ENCODE results near the gene IGLL5. TPM values are rescaled to one million over a fixed set of nuclear protein-coding genes. Genes with fewer than 3 reads are reported as not detected.
A peak's percentile ranks its signal among the peaks of the same experiment; 100 is the strongest.

Gene IGLL5
- total and polyA plus RNA-seq, 9 of the 15 experiments (the other 6 are each of a cell fraction or from before 2014, with no cell fraction given) = not detected

- no peak for TF ChIP-seq MAZ (CRISPR knock-in tag; conservative IDR thresholded peaks at IDR 0.05 in 1 of 2, IDR thresholded peaks at IDR 0.05 in 1 of 2)
- TF ChIP-seq ZNF699 (CRISPR knock-in tag; IDR thresholded peaks at IDR 0.05; ENCODE audit: insufficient replicate concordance) = no peak
- no peak for TF ChIP-seq PRDM10 (IDR thresholded peaks at IDR 0.05; ENCODE audit: partially characterized antibody)
- no peak for TF ChIP-seq ZNF717 (CRISPR knock-in tag; IDR thresholded peaks at IDR 0.05)
- TF ChIP-seq ZBTB40 (IDR thresholded peaks at IDR 0.05) = no peak
- peak; percentile 8; the same call in 1 of the 2 replicates for TF ChIP-seq ZBTB40 (CRISPR knock-in tag; IDR thresholded peaks at IDR 0.05)
- TF ChIP-seq, protein P1, sequence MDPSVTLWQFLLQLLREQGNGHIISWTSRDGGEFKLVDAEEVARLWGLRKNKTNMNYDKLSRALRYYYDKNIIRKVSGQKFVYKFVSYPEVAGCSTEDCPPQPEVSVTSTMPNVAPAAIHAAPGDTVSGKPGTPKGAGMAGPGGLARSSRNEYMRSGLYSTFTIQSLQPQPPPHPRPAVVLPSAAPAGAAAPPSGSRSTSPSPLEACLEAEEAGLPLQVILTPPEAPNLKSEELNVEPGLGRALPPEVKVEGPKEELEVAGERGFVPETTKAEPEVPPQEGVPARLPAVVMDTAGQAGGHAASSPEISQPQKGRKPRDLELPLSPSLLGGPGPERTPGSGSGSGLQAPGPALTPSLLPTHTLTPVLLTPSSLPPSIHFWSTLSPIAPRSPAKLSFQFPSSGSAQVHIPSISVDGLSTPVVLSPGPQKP (CRISPR knock-in tag; IDR thresholded peaks at IDR 0.05) = no peak
- peak in 1 of 2 experiments; percentile 77; a peak in 1 of 4 replicates for TF ChIP-seq ZNF639 (CRISPR knock-in tag; conservative IDR thresholded peaks at IDR 0.05 in 1 of 2, IDR thresholded peaks at IDR 0.05 in 1 of 2)
Measured at GRCh38 chr22:22914726-22915669, 27.4 kb downstream of the IGLL5 start (continued).

Measured in K562 (cell line).